Measurements from ENCODE around the gene PRKG1.
A peak's percentile ranks its signal among the peaks of the same experiment; 100 is the strongest.

PRKG1 gene

GRCh38 chr10:51907361-51907760 lies 833.1 kb downstream of the PRKG1 start:
- DNase-seq, result no peak

GRCh38 chr10:51910189-51910588 lies 835.9 kb downstream of the PRKG1 start:
- no peak for DNase-seq

GRCh38 chr10:51910596-51910995 lies 836.3 kb downstream of the PRKG1 start:
- no peak for DNase-seq

GRCh38 chr10:51911723-51912122 lies 837.4 kb downstream of the PRKG1 start:
- DNase-seq, result no peak

GRCh38 chr10:51915031-51915542 lies 840.8 kb downstream of the PRKG1 start:
- no peak for DNase-seq

- DNase-seq, result no peak
These were observed 844.2 kb downstream of the PRKG1 start for GRCh38 chr10:51918440-51918839.

- DNase-seq, result no peak
These were observed 844.6 kb downstream of the PRKG1 start for GRCh38 chr10:51918884-51919325.

- DNase-seq, result no peak
These were observed 846.4 kb downstream of the PRKG1 start for GRCh38 chr10:51920672-51921071.

GRCh38 chr10:51924359-51924758 lies 850.1 kb downstream of the PRKG1 start:
- DNase-seq, result no peak

- DNase-seq, result no peak
These were observed 852.0 kb downstream of the PRKG1 start for GRCh38 chr10:51926337-51926736.

GRCh38 chr10:51928162-51928561 lies 853.9 kb downstream of the PRKG1 start:
- DNase-seq, result no peak

- DNase-seq, result no peak
These were observed 858.2 kb downstream of the PRKG1 start for GRCh38 chr10:51932530-51932929.

GRCh38 chr10:51934373-51934772 lies 860.1 kb downstream of the PRKG1 start:
- DNase-seq, result no peak

- no peak for DNase-seq
These were observed 861.1 kb downstream of the PRKG1 start for GRCh38 chr10:51935341-51935740.

- no peak for DNase-seq
These were observed 863.2 kb downstream of the PRKG1 start for GRCh38 chr10:51937308-51938140.

- no peak for DNase-seq
These were observed 876.2 kb downstream of the PRKG1 start for GRCh38 chr10:51950371-51950995.

GRCh38 chr10:51950996-51951555 lies 876.8 kb downstream of the PRKG1 start:
- DNase-seq, result no peak

- DNase-seq, result no peak
These were observed 877.3 kb downstream of the PRKG1 start for GRCh38 chr10:51951601-51952000.

GRCh38 chr10:51952056-51952455 lies 877.8 kb downstream of the PRKG1 start:
- no peak for DNase-seq

- DNase-seq, result no peak
These were observed 881.4 kb downstream of the PRKG1 start for GRCh38 chr10:51955696-51956095.

GRCh38 chr10:51956822-51957221 lies 882.5 kb downstream of the PRKG1 start:
- DNase-seq, result no peak

GRCh38 chr10:51960494-51960895 lies 886.2 kb downstream of the PRKG1 start:
- peak; percentile 35 for DNase-seq

GRCh38 chr10:51961401-51961800 lies 887.1 kb downstream of the PRKG1 start:
- no peak for DNase-seq

- no peak for DNase-seq
These were observed 890.3 kb downstream of the PRKG1 start for GRCh38 chr10:51964630-51965029.
